ENCODE data around the gene TMEM9. TPM values are rescaled to one million over a fixed set of nuclear protein-coding genes. Genes with fewer than 3 reads are reported as not detected.

The TMEM9 gene
- total and polyA plus RNA-seq, 9 of the 15 experiments (the other 6 are each of a cell fraction or from before 2014, with no cell fraction given): 30.4 to 107 (median 67.6) TPM

GRCh38 chr1:201095581-201095980 lies 58.7 kb downstream of the TMEM9 start:
- H4K20me1 ChIP-seq (replicated peaks; ENCODE audit: control insufficient read depth, insufficient read depth, low read length): peaks cover 10% of the 10 kb centered on the region; the same call in 1 of the 2 replicates
- no peaks in the 10 kb centered on the region for H3K9me3 ChIP-seq (replicated peaks; ENCODE audit: control insufficient read depth, insufficient read depth, low read depth, low read length)
- BruUV-seq (replicated peaks): no TSS peak
- ATAC-seq: no peak
- DNase-seq (ENCODE audit: extremely low read depth in 1 of 4, low spot score in 3 of 4): no peak
- H3K27me3 ChIP-seq (ENCODE audit: control insufficient read depth in 2 of 2, insufficient read depth in 2 of 2, low read length in 2 of 2): peaks cover 59 to 87% of the 10 kb centered on the region in 2 experiments
- in situ Hi-C loops (cut with MboI): no loop called here
- TF ChIP-seq MCM3 (IDR thresholded peaks at IDR 0.05) (no peak), STAG1 (CRISPR knock-in tag; IDR thresholded peaks at IDR 0.05; ENCODE audit: borderline replicate concordance) (no peak), CLOCK (CRISPR knock-in tag; IDR thresholded peaks at IDR 0.05; ENCODE audit: borderline replicate concordance) (no peak), EZH2 (IDR thresholded peaks at IDR 0.05; ENCODE audit: borderline replicate concordance, low read depth, low read length) (no peak), ZNF324 (CRISPR knock-in tag; IDR thresholded peaks at IDR 0.05) (no peak), SMARCE1 (IDR thresholded peaks at IDR 0.05) (no peak), ZNF655 (CRISPR knock-in tag; IDR thresholded peaks at IDR 0.05) (no peak), KLF6 (CRISPR knock-in tag; IDR thresholded peaks at IDR 0.05; ENCODE audit: borderline replicate concordance) (no peak), CREBBP (IDR thresholded peaks at IDR 0.05; ENCODE audit: low read depth, low read length) (no peak), ZBTB8A (IDR thresholded peaks at IDR 0.05; ENCODE audit: partially characterized antibody) (no peak)
- H3K9me1 ChIP-seq (ENCODE audit: control insufficient read depth, insufficient read depth, low read length): no peaks in the 10 kb centered on the region
- H3K9ac ChIP-seq (ENCODE audit: insufficient read depth in 1 of 2, low read depth in 2 of 2, low read length in 2 of 2): no peak overlapping the region
- no peaks in the 10 kb centered on the region for H3K36me3 ChIP-seq (ENCODE audit: control insufficient read depth, insufficient read depth, low read length)
- CTCF ChIA-PET (ENCODE audit: low intra/inter-chr PET ratio): no interaction called here
- intact Hi-C loops (cut with micrococcal nuclease): no loop called here
- FAIRE-seq: no peak
- 3% methylated on average over 2 of the region's 2 CpGs for WGBS (ENCODE audit: insufficient coverage, low coverage, missing lambda C conversion rate)
- no peak overlapping the region for H3K4me2 ChIP-seq (ENCODE audit: insufficient read depth, low read length)
- H3K27ac ChIP-seq (ENCODE audit: extremely low read depth, low read depth, low read length): no peak overlapping the region
- no peak overlapping the region for H3K4me3 ChIP-seq
- no peak overlapping the region for H2AFZ ChIP-seq (ENCODE audit: low read depth, low read length)
- H3K79me2 ChIP-seq (ENCODE audit: control insufficient read depth, insufficient read depth, low read length): no peaks in the 10 kb centered on the region
- POLR2A ChIA-PET: interaction anchor here (0.8 kb wide), 1 partner anchor 44 kb away, joined by 3 read pairs; no protein-coding TSS in a partner anchor
- H3K4me1 ChIP-seq (replicated peaks in 1 of 2; ENCODE audit: control insufficient read depth in 2 of 2, insufficient read depth in 2 of 2, low read length in 2 of 2): no peaks in the 10 kb centered on the region

Data from K562 (cell line).